Gastroesophageal sphincter (tissue), 4 donors: ENCODE results near the gene RUFY4. TPM values are rescaled to one million over a fixed set of nuclear protein-coding genes. Genes with fewer than 3 reads are reported as not detected.

Experiments
- ATAC-seq: fragments of 150-250 bp; one replicate; pipeline ENCODE4 v1.9.1; 2016; ENCODE audit warnings: mild to moderate bottlenecking, moderate library complexity
- H3K27ac ChIP-seq, 4 donors: fragments of 200-600 bp; sonication (generic) in 3 of 4; 1 replicate in 3 of 4; 2 replicates in 1 of 4; pipeline ENCODE4 v1.5.1; 2016 to 2019
- H3K27me3 ChIP-seq: fragments of 200-600 bp; sonication (generic); one replicate; pipeline ENCODE4 v1.5.1; 2019
- H3K36me3 ChIP-seq, 2 donors: fragments of 200-600 bp; sonication (generic); one replicate each; pipeline ENCODE4 v1.5.1; 2019; ENCODE audit warnings: control low read depth in 1 of 2
- H3K4me1 ChIP-seq, 3 donors: fragments of 200-600 bp; sonication (generic); 1 replicate in 2 of 3; 2 replicates in 1 of 3; pipeline ENCODE4 v1.5.1; 2016 to 2019; ENCODE audit warnings: control low read depth in 2 of 3
- H3K4me3 ChIP-seq, 2 donors: fragments of 200-600 bp; sonication (generic); one replicate each; pipeline ENCODE4 v1.5.1; 2019; ENCODE audit warnings: mild to moderate bottlenecking in 1 of 2, moderate library complexity in 1 of 2
- H3K9me3 ChIP-seq, 3 donors: fragments of 200-600 bp; sonication (generic); one replicate each; pipeline ENCODE4 v1.5.1; 2017 to 2019; ENCODE audit warnings: control low read depth in 2 of 3
- EP300 ChIP-seq: sonication (generic); formaldehyde crosslinking; IDR thresholded peaks from one replicate; pipeline ENCODE4 v1.6.1; 2017; ENCODE audit warnings: antibody characterized with exemption, mild to moderate bottlenecking
- POLR2A ChIP-seq, 2 donors: fragments of 450-650 bp; IDR thresholded peaks; one replicate each; pipeline ENCODE4 v1.6.1; 2017; ENCODE audit warnings: antibody characterized with exemption in 2 of 2, mild to moderate bottlenecking in 2 of 2, moderate library complexity in 1 of 2
- POLR2AphosphoS5 ChIP-seq: sonication (generic); formaldehyde crosslinking; IDR thresholded peaks from one replicate; pipeline ENCODE4 v1.6.1; 2017; ENCODE audit warnings: antibody characterized with exemption
- WGBS, 2 donors: methylation state at CpG; one replicate each; pipeline ENCODE4 v1.1.5; 2018; ENCODE audit warnings: low coverage in 1 of 2; 5-methylcytosine and 5-hydroxymethylcytosine counted together
- total RNA-seq, 4 donors: library from RNA; depleted of rRNA; stranded (reverse); fragments of >200 nt; gene quantifications; one replicate each; pipeline ENCODE4 v1.1.0, GENCODE V29; 2016
- TF ChIP-seq, protein P1 (sequence below), 4 experiments: fragments of 200-600 bp in 2 of 4; fragments of 450-650 bp in 2 of 4; sonication (generic) in 1 of 4; IDR thresholded peaks; one replicate each; pipeline ENCODE4 v1.5.1; 2017 to 2019; ENCODE audit warnings: antibody characterized with exemption in 4 of 4, mild to moderate bottlenecking in 2 of 4, moderate library complexity in 2 of 4

RUFY4 gene
- total RNA-seq, 4 donors from 2014 or later: not detected

DNA sequence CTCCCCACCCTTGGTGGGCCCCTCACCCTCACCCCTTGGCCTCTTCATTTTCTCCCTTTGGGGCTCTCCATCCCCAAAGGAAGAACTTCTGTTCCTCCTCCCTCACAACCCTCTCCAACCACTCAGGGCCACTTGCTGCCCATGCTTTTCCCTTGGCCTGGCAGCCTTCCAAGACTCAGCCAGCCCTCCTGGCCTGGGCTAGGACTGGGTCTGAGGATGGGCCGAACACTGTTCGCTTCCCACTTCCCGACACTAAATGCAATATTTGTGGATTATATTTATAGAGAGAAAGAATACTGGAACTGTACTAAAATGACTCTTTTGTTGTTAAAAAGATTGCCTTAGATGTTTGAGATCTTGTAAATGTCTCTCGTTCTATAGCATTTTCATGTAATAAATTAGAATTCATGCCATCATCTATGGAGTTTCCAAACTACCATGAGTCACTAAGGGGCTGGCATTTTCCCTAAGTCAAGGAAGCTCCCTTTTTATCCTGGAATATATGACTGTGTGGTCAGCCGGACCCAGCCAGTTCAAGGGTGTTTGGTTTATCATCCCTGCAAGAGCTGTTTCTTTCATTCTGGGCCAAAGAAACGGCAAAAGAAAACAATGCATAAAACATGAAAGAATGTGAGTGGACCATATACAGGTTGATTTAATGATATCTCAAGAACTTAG, 60.5 kb downstream of the RUFY4 start:
- Histone ChIP-seq H3K36me3 (no peaks in the 10 kb centered on the region), H3K4me1 (no peaks in the 10 kb centered on the region), H3K9me3 (no peaks in the 10 kb centered on the region), H3K4me3 (no peak overlapping the region), H3K27me3 (peaks cover 33% of the 10 kb centered on the region), H3K27ac (no peak overlapping the region)
- no peak for TF ChIP-seq EP300
- no peak for TF ChIP-seq POLR2AphosphoS5
- TF ChIP-seq POLR2A (IDR thresholded peaks at IDR 0.05): no peak
- TF ChIP-seq, protein P1, sequence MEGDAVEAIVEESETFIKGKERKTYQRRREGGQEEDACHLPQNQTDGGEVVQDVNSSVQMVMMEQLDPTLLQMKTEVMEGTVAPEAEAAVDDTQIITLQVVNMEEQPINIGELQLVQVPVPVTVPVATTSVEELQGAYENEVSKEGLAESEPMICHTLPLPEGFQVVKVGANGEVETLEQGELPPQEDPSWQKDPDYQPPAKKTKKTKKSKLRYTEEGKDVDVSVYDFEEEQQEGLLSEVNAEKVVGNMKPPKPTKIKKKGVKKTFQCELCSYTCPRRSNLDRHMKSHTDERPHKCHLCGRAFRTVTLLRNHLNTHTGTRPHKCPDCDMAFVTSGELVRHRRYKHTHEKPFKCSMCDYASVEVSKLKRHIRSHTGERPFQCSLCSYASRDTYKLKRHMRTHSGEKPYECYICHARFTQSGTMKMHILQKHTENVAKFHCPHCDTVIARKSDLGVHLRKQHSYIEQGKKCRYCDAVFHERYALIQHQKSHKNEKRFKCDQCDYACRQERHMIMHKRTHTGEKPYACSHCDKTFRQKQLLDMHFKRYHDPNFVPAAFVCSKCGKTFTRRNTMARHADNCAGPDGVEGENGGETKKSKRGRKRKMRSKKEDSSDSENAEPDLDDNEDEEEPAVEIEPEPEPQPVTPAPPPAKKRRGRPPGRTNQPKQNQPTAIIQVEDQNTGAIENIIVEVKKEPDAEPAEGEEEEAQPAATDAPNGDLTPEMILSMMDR (IDR thresholded peaks at IDR 0.05): no peak
- ATAC-seq: no peak
- WGBS, 2 donors: 80 to 89% methylated on average over 3 to 6 of the region's 6 CpGs

DNA sequence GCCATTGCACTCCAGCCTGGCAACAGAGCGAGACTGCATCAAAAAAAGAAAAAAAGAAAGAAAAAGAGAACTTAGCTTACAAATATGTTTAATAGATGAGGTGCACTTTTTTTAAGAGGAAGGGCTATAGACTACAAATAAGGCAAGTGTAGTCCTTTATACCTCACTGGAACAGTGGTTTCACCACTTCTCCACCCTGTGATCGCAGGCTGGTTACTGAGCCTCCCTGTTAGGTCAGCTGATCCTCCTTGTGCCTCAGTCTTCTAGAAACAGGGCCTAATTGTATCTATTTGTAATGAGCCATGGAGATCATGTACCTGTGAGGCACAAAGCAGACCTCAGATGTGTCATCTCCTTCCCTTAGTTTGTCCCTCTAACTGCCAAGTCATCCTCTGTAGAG, 61.3 kb downstream of the RUFY4 start:
- no peaks in the 10 kb centered on the region for H3K9me3 ChIP-seq
- H3K27me3 ChIP-seq: peaks cover 34% of the 10 kb centered on the region
- TF ChIP-seq POLR2A (IDR thresholded peaks at IDR 0.05) (no peak), POLR2AphosphoS5 (no peak)
- H3K27ac ChIP-seq: no peak overlapping the region
- ATAC-seq: no peak
- no peaks in the 10 kb centered on the region for H3K4me1 ChIP-seq
- no peak overlapping the region for H3K4me3 ChIP-seq
- no peaks in the 10 kb centered on the region for H3K36me3 ChIP-seq
- 80 to 89% methylated on average over 1 to 2 of the region's 2 CpGs for WGBS, 2 donors

DNA sequence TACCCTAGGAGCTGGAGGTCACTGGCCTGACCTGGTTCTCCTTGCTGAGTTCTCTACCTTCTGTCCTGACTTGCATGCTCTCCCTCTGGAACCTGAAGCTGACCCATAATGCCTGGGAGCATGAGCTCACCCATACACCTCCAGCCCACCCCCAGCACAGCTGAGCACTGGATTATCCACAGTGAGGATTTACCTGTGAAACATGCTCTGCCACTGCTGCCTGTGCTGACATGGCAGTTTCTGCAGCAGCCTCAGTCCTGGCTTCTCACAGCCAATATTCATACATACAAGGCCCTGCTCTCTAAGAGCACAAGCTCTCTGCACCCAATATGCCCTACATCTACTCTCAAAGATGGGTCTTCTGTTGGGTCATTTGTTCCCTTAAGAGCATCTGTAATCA, 61.8 kb downstream of the RUFY4 start:
- Histone ChIP-seq H3K36me3 (no peaks in the 10 kb centered on the region), H3K9me3 (no peaks in the 10 kb centered on the region), H3K27ac (no peak overlapping the region), H3K27me3 (peaks cover 33% of the 10 kb centered on the region), H3K4me3 (no peak overlapping the region), H3K4me1 (no peaks in the 10 kb centered on the region)
- no peak for ATAC-seq
- TF ChIP-seq, protein P1 (IDR thresholded peaks at IDR 0.05): no peak
- TF ChIP-seq POLR2AphosphoS5: no peak
- no peak for TF ChIP-seq POLR2A (IDR thresholded peaks at IDR 0.05)
- TF ChIP-seq EP300: no peak

DNA sequence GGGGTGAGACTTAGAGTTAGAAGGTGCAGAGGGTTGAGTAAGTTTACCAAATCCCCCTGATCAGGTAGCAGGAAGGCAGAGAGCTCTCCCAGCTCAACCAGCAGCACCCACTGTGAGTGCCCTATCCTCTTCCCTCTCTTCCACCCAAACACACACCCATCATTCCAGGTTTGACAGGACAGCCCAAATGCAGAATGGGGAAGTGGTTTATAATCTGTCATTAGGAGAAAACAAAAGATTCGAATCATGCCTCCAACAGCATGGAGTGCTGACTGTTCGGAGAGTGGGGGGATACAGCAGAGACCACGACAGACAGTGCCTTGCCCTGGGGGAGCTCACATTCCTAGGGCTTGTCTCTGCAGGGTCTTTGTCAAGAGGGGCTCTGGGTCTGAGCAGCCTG, 68.5 kb downstream of the RUFY4 start:
- Histone ChIP-seq H3K27ac (no peak overlapping the region), H3K4me3 (no peak overlapping the region), H3K4me1 (no peaks in the 10 kb centered on the region), H3K9me3 (no peaks in the 10 kb centered on the region), H3K36me3 (no peaks in the 10 kb centered on the region), H3K27me3 (peaks cover 68% of the 10 kb centered on the region)
- TF ChIP-seq EP300 (no peak), POLR2A (IDR thresholded peaks at IDR 0.05) (no peak), POLR2AphosphoS5 (no peak)
- TF ChIP-seq, protein P1 (IDR thresholded peaks at IDR 0.05): no peak
- ATAC-seq: no peak
- 38 to 71% methylated on average over 3 of the region's 3 CpGs for WGBS, 2 donors

DNA sequence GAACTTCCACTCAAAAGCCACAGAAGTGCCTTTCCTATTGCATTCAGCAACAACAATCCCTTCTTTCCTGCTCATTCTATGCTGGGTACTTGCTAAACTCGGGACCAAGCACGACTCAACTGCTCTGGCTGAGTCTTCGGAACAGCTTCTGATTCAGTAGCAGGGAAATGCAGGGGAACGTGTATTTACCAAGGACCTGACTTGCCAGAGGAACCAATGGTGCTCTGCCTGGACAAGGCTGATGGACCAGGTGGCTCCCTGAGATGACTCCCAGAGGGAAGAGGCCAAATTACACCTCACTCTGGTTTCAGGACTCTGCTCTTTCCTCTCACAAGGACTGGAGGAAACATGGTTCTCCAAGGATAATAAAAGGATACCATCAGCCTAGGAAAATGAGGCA, 69.0 kb downstream of the RUFY4 start:
- Histone ChIP-seq H3K4me1 (no peaks in the 10 kb centered on the region), H3K4me3 (no peak overlapping the region), H3K9me3 (no peaks in the 10 kb centered on the region), H3K36me3 (no peaks in the 10 kb centered on the region), H3K27ac (no peak overlapping the region), H3K27me3 (peaks cover 68% of the 10 kb centered on the region)
- 100% methylated on average over 2 of the region's 4 CpGs; no CpG with 5 or more reads in 1 of the 2 donors for WGBS, 2 donors
- ATAC-seq: no peak
- no peak for TF ChIP-seq POLR2AphosphoS5
- TF ChIP-seq EP300: no peak
- TF ChIP-seq, protein P1 (IDR thresholded peaks at IDR 0.05): no peak
- no peak for TF ChIP-seq POLR2A (IDR thresholded peaks at IDR 0.05)

Other genes starting within 250 kb of the RUFY4 start
- 1,000 to 10,000 TPM in 3 of 4 donors, 100 to 1,000 TPM in 1; 825 to 2,193 (median 1,462) TPM for gene TNS1, start 66.3 kb upstream of the RUFY4 start, total RNA-seq
- 1 to 10 TPM in 2 of 4 donors, not detected in 2; 2.4 to 3.2 TPM for gene CXCR2, start 56.8 kb downstream of the RUFY4 start, total RNA-seq
- 1 to 10 TPM in 1 of 4 donors, not detected in 3; 1.8 TPM for gene CXCR1, start 97.7 kb downstream of the RUFY4 start, total RNA-seq
- 100 to 1,000 TPM; 275 to 314 (median 287) TPM for gene ARPC2, start 147.9 kb downstream of the RUFY4 start, total RNA-seq
- gene GPBAR1, start 191.8 kb downstream of the RUFY4 start, total RNA-seq: 1 to 10 TPM in 2 of 4 donors, under 1 TPM in 2; 0.31 to 4.0 (median 1.4) TPM
- 100 to 1,000 TPM in 3 of 4 donors, 10 to 100 TPM in 1; 97.8 to 163 (median 131) TPM for gene AAMP, start 200.9 kb downstream of the RUFY4 start, total RNA-seq
- gene PNKD, start 201.3 kb downstream of the RUFY4 start, total RNA-seq: 10 to 100 TPM; 48.6 to 60.2 (median 56.9) TPM
- 100 to 1,000 TPM; 152 to 245 (median 191) TPM for gene TMBIM1, start 223.2 kb downstream of the RUFY4 start, total RNA-seq